ENCODE data around the gene SPATS2L.

The SPATS2L gene

DNA sequence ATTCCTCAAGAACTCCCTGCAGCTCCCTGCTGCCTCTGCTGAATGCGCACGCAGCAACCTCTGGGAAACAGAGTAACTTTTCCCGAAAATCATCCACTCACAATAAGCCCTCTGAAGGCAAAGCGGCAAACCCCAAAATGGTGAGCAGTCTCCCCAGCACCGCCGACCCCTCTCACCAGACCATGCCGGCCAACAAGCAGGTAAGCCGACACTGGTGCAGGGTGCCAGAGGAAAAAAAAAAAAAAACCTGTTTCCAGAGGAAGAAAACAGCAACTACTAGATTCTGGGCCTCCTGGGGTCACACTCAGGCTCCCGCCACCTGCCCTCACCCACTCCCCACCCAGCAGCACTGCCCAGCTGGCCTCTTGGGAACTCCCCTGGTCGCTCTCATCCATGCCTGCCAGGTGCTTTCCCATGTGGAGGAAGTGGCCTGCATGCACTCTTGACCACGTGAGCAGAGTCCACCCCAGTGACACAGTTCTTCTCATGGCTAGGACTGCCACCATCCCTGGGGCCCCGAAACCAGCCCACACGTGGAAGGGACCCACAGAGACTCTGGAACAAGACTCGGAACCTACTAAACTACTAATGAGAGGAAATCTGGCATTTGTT lies 166.5 kb downstream of the SPATS2L start:
- Histone ChIP-seq H3K36me3 (ENCODE audit: low read depth) (peaks cover 51% of the 10 kb centered on the region), H3K27me3 (ENCODE audit: insufficient read depth, poor library complexity, severe bottlenecking) (no peaks in the 10 kb centered on the region), H3K9me3 (ENCODE audit: severe bottlenecking) (no peaks in the 10 kb centered on the region), H3K4me3 (ENCODE audit: severe bottlenecking) (no peak overlapping the region), H3K4me1 (ENCODE audit: insufficient read depth, poor library complexity, severe bottlenecking) (no peaks in the 10 kb centered on the region), H3K27ac (ENCODE audit: poor library complexity, severe bottlenecking) (no peak overlapping the region)
- TF ChIP-seq CTCF (IDR thresholded peaks at IDR 0.05; ENCODE audit: poor library complexity, severe bottlenecking): no peak
- DNase-seq (ENCODE audit: low spot score): no peak
- ATAC-seq (ENCODE audit: low read depth): no peak

GRCh38 chr2:200475795-200476194 lies 169.3 kb downstream of the SPATS2L start:
- Histone ChIP-seq H3K27ac (ENCODE audit: poor library complexity, severe bottlenecking) (no peak overlapping the region), H3K36me3 (ENCODE audit: low read depth) (peaks cover 38% of the 10 kb centered on the region), H3K27me3 (ENCODE audit: insufficient read depth, poor library complexity, severe bottlenecking) (no peaks in the 10 kb centered on the region), H3K4me3 (ENCODE audit: severe bottlenecking) (no peak overlapping the region), H3K4me1 (ENCODE audit: insufficient read depth, poor library complexity, severe bottlenecking) (peaks cover 20% of the 10 kb centered on the region), H3K9me3 (ENCODE audit: severe bottlenecking) (no peaks in the 10 kb centered on the region)
- no peak for TF ChIP-seq CTCF (IDR thresholded peaks at IDR 0.05; ENCODE audit: poor library complexity, severe bottlenecking)
- no peak for ATAC-seq (ENCODE audit: low read depth)
- no peak for DNase-seq (ENCODE audit: low spot score)

GRCh38 chr2:200476836-200477235 lies 170.3 kb downstream of the SPATS2L start:
- Histone ChIP-seq H3K9me3 (ENCODE audit: severe bottlenecking) (no peaks in the 10 kb centered on the region), H3K27ac (ENCODE audit: poor library complexity, severe bottlenecking) (no peak overlapping the region), H3K27me3 (ENCODE audit: insufficient read depth, poor library complexity, severe bottlenecking) (no peaks in the 10 kb centered on the region), H3K36me3 (ENCODE audit: low read depth) (peaks cover 32% of the 10 kb centered on the region), H3K4me1 (ENCODE audit: insufficient read depth, poor library complexity, severe bottlenecking) (peaks cover 23% of the 10 kb centered on the region), H3K4me3 (ENCODE audit: severe bottlenecking) (no peak overlapping the region)
- ATAC-seq (ENCODE audit: low read depth) (no peak), DNase-seq (ENCODE audit: low spot score) (no peak)
- no peak for TF ChIP-seq CTCF (IDR thresholded peaks at IDR 0.05; ENCODE audit: poor library complexity, severe bottlenecking)

GRCh38 chr2:200477667-200478131 lies 171.2 kb downstream of the SPATS2L start:
- no peak for ATAC-seq (ENCODE audit: low read depth)
- TF ChIP-seq CTCF (IDR thresholded peaks at IDR 0.05; ENCODE audit: poor library complexity, severe bottlenecking): no peak
- Histone ChIP-seq H3K27me3 (ENCODE audit: insufficient read depth, poor library complexity, severe bottlenecking) (no peaks in the 10 kb centered on the region), H3K27ac (ENCODE audit: poor library complexity, severe bottlenecking) (no peak overlapping the region), H3K9me3 (ENCODE audit: severe bottlenecking) (no peaks in the 10 kb centered on the region), H3K4me3 (ENCODE audit: severe bottlenecking) (no peak overlapping the region), H3K36me3 (ENCODE audit: low read depth) (peaks cover 24% of the 10 kb centered on the region), H3K4me1 (ENCODE audit: insufficient read depth, poor library complexity, severe bottlenecking) (peaks cover 23% of the 10 kb centered on the region)
- DNase-seq (ENCODE audit: low spot score): no peak

DNA sequence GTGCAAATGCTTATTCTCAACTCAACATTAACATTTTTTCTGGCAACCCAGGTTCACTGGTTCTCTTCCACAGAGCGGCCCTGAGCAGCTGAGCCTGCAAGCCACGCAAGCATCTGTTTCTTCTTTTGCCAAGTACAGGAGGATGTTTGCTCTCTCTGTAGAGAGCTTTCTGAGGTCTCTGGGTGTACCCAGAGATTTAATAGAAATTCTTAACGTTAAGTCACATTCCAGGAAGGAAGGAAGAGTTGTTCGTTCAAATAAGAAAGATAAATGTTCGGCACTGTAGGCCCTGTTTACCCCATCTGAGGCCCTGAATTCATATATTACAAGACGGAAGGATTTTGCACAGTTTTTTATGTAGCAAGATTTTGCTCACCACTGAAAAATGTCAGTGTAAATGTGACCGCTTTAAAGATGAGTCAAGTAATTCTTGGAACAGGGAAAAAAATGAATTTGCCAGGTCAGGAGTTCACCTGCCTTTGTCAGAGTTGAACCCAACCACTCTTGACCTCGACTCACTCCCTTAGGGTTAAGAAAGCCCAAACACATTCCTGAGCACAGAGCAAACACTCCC lies 173.3 kb downstream of the SPATS2L start:
- H3K4me3 ChIP-seq (ENCODE audit: severe bottlenecking): no peak overlapping the region
- H3K4me1 ChIP-seq (ENCODE audit: insufficient read depth, poor library complexity, severe bottlenecking): peaks cover 28% of the 10 kb centered on the region
- TF ChIP-seq CTCF (IDR thresholded peaks at IDR 0.05; ENCODE audit: poor library complexity, severe bottlenecking): no peak
- no peaks in the 10 kb centered on the region for H3K9me3 ChIP-seq (ENCODE audit: severe bottlenecking)
- H3K36me3 ChIP-seq (ENCODE audit: low read depth): peaks cover 16% of the 10 kb centered on the region
- H3K27ac ChIP-seq (ENCODE audit: poor library complexity, severe bottlenecking): peak overlapping the region; percentile 87
- DNase-seq (ENCODE audit: low spot score) (no peak), ATAC-seq (ENCODE audit: low read depth) (peak; percentile 80)
- H3K27me3 ChIP-seq (ENCODE audit: insufficient read depth, poor library complexity, severe bottlenecking): no peaks in the 10 kb centered on the region
